ENCODE results near the gene COX11. TPM values are rescaled to one million over a fixed set of nuclear protein-coding genes. Genes with fewer than 3 reads are reported as not detected.
A peak's percentile ranks its signal among the peaks of the same experiment; 100 is the strongest.

Gene COX11
- polyA plus RNA-seq, 1 of the 3 experiments (the other 2 are of a cell fraction), result 85.8 TPM

GRCh38 chr17:54948380-54948779 is 20.1 kb downstream of the COX11 start (continued):
- peak; percentile 82 for TF ChIP-seq PBX3 (IDR thresholded peaks at IDR 0.05)
- TF ChIP-seq MXI1 (IDR thresholded peaks at IDR 0.05; ENCODE audit: low read depth, low read length), result no peak
- TF ChIP-seq RAD21 (IDR thresholded peaks at IDR 0.05; ENCODE audit: low read length), result no peak
- no peak for TF ChIP-seq SMC3 (IDR thresholded peaks at IDR 0.05; ENCODE audit: low read depth, low read length)
- TF ChIP-seq FOXJ3 (CRISPR knock-in tag; IDR thresholded peaks at IDR 0.05), result no peak
- TF ChIP-seq RFX5 (IDR thresholded peaks at IDR 0.05; ENCODE audit: low read length), result no peak
- TF ChIP-seq CHD2 (IDR thresholded peaks at IDR 0.05; ENCODE audit: low read length, partially characterized antibody), result no peak
- no peak for TF ChIP-seq USF1 (IDR thresholded peaks at IDR 0.05; ENCODE audit: borderline replicate concordance, low read depth)
- TF ChIP-seq TCF12 (IDR thresholded peaks at IDR 0.05), result peak; percentile 47
- no peak for TF ChIP-seq USF2 (IDR thresholded peaks at IDR 0.05; ENCODE audit: borderline replicate concordance, low read depth, low read length)
- TF ChIP-seq FOXM1 (IDR thresholded peaks at IDR 0.05; ENCODE audit: low read depth), result no peak
- no peak for TF ChIP-seq TEAD4 (IDR thresholded peaks at IDR 0.05; ENCODE audit: borderline replicate concordance, insufficient read depth)
- no peak for TF ChIP-seq MEF2A (IDR thresholded peaks at IDR 0.05; ENCODE audit: borderline replicate concordance, low read depth)
- no peak for TF ChIP-seq GABPA (IDR thresholded peaks at IDR 0.05; ENCODE audit: low read depth)
- no peak for TF ChIP-seq MAX (IDR thresholded peaks at IDR 0.05; ENCODE audit: low read depth)
- TF ChIP-seq RXRA (IDR thresholded peaks at IDR 0.05; ENCODE audit: borderline replicate concordance, low read depth), result peak; percentile 67; the same call in 1 of the 2 replicates
- TF ChIP-seq RCOR1 (IDR thresholded peaks at IDR 0.05; ENCODE audit: low read length), result no peak
- TF ChIP-seq EZH2phosphoT487 (IDR thresholded peaks at IDR 0.05; ENCODE audit: borderline replicate concordance, low read depth), result no peak
- TF ChIP-seq JUND (IDR thresholded peaks at IDR 0.05), result 0 out of 2 replicates have a peak, but pooled peaks have one; percentile 48
- TF ChIP-seq POLR2AphosphoS5 (IDR thresholded peaks at IDR 0.05; ENCODE audit: low read depth, low read length), result no peak; the same call in 1 of the 2 replicates
- no peak for TF ChIP-seq YY1 (IDR thresholded peaks at IDR 0.05; ENCODE audit: low read depth)
- no peak for TF ChIP-seq TAF1 (IDR thresholded peaks at IDR 0.05; ENCODE audit: borderline replicate concordance, low read depth, low read length)
- peak; percentile 63; the same call in 1 of the 2 replicates for TF ChIP-seq FOSL2 (IDR thresholded peaks at IDR 0.05; ENCODE audit: borderline replicate concordance, low read depth)

Data from SK-N-SH (cell line).